GM20431 (cell line): ENCODE data around the gene CBLB.

Experiments used
- in situ Hi-C: fragments of 300-500 bp; cut with MseI, MboI; formaldehyde crosslinking; loops from one replicate; pipeline ENCODE4 v1.15.0; 2020; ENCODE audit warnings: low sequenced_read_pairs; ENCODE audit not compliant: unreplicated experiment

Gene CBLB

GRCh38 chr3:105877336-105877910 is 8.6 kb upstream of the CBLB start:
- in situ Hi-C loops: no loop called here

GRCh38 chr3:105876780-105877327 is 8.0 kb upstream of the CBLB start:
- in situ Hi-C loops: no loop called here

GRCh38 chr3:105869861-105870755 is 1.3 kb upstream of the CBLB start:
- in situ Hi-C loops: no loop called here

- in situ Hi-C loops: no loop called here
These were observed 670 bp upstream of the CBLB start for GRCh38 chr3:105869531-105869833.

DNA sequence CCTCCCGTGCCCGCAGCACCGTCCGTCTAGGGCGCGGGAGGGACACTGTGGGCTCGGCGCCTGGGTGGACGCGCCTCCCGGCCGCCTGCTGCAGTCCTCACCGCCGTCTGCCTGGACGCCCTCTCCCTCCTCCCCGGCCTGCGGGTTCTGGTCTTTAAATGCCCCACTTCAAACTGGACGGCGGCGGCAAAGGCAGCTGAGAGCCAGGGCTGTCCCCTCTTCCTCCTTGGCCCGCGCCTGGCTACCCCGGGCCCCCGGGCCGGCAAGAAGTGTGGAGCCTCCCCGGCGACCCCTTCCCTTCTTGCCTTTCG is 426 bp downstream of the CBLB start:
- in situ Hi-C loops: no loop called here

- in situ Hi-C loops: no loop called here
These were observed 941 bp downstream of the CBLB start for GRCh38 chr3:105867712-105868430.

DNA sequence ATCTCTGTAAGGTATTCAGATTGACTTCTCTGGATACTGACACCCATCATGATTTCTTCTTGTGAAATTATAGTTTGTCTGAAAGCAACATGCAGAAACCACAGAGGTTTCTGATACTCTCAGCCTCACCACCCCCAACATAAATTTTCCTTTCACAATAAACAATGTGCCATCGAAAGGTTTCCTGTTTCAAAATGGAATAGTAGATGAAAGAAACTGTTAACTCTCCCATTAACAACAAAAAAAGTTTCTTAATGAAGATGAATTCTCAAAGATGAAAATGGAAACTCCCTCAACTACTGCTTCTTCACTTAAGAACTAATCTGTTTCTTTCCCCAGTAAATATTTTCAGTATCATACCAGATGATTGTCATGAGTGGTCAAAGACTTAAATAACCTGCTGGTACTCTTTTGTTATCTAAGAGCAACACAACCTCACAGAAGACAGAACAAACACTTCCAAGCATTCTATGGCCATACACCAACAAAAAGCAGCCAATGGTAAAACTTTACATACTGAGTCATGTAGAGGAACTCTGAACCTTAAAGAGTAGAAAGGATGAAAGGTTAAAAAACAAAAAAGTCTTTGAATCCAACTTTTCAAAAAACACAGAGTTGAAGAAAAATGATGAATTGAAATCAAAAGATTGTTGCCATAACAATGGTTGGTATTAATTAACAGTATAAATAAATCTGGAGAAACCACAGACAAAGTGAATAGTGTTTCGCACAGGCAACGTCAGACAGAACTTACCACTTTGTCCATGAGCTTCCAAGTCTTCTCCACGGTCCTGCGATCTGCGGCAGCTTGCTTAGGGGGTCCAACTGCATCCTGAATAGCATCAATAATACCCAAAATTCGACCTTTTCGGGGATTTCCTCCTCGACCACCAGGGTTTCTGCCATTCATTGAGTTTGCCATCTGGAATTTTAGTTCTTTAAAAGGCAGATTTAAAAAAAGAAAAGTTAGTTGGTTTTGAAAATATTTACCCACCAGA is 1.9 kb downstream of the CBLB start:
- in situ Hi-C loops: no loop called here

GRCh38 chr3:105865867-105866350 is 2.9 kb downstream of the CBLB start:
- in situ Hi-C loops: no loop called here

DNA sequence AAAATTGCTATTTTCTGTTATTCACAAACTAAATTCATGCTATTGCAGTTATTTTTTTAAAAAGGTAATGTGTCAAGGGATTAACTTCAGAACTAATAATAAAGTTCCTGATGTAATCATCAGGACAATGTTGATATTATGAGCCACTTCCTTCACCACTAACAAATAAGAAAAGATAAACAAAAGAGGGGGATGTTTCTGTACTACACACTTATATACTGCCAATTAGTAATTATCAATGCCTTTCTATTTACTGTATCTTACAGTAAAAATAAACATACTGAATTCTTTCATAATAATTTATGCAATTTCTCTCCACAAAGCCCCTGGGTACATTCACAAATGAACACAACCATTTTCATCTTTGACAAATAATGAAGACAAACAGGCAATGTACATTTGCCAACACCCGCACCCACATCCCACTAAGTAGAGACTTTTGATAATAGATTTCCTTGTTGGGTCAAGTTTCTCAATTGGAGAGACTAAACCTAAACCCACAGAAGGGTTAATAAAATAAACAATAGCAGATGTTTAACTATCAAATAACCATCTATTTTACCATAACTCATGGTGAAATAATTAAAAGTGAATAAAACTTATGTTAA is 3.7 kb downstream of the CBLB start:
- in situ Hi-C loops: no loop called here

- in situ Hi-C loops: no loop called here
These were observed 4.6 kb downstream of the CBLB start for GRCh38 chr3:105864212-105864611.

DNA sequence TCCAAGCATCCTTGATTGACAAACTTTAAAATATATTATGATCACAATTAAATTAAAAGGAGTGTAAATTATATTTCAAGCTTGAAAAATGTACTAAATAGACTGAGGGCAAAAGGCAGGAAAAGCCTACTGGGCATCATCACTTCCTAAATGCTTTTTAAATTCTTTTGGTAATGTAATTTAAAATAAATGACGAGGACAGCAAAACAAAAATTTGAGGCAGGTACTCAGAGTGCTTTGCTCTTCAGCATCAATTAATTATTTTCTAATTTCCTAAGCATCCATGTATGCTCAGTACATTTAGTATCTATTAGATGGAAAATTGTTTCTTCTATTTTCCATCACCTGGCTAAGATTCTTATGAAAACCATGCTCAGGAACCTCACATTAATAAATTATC is 5.2 kb downstream of the CBLB start:
- in situ Hi-C loops: no loop called here

DNA sequence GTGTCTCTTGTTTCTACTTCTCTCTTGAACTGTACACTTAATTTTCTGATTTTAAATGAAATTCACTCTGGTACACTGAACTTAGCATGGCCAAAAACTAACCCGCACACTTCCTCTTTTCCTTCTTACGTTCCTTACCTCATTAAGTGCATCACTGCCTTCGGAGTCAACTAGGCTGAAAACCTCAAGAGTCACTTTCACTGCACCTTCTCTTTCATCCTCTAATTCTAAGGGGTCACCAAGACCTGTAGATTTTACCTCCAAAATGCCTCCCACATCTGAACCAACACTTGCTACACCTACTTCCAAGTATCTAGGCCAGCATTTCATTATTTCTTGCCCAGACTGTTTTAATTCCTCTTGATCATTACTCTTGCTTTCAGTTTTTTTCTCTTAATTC is 6.6 kb downstream of the CBLB start:
- in situ Hi-C loops: no loop called here

DNA sequence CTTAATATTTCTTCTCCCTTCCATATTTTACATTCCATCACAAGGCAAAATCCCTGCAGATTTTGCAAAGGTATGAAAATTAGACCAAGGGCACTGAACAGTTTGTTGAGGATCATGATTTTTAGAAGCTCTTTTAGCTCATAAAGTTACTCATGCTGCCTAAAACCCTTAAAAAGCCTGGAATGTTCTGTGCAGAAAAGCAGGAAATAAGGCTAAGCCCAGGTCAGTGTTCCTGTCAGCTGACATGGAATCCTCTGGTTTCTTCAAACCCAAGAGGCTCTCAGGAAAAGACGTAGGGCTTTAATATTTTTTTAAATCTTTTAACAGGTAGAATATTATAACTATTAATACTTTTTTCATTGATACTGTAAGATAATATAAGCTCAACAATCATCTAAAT is 8.2 kb downstream of the CBLB start:
- in situ Hi-C loops: no loop called here

DNA sequence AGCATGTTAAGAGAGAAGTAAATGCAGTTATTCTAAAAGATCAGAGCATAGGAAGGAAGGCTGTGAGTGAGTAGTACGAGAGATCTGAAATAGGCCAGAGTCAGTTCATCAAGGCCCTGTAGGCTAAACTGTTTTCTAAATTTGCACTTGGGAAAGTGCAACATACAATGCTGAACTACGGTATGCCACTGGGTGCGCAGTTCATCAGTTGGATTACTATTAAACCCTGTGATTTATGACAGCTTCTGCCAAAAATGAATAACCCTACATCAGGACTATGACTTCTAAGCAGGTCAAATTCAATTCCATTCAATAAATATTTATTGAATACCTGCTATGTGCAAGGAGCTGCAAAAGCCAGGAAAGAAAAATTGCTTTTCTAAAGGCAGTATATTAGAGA is 10.8 kb downstream of the CBLB start:
- in situ Hi-C loops: no loop called here

GRCh38 chr3:105857601-105858000 is 11.2 kb downstream of the CBLB start:
- in situ Hi-C loops: no loop called here

DNA sequence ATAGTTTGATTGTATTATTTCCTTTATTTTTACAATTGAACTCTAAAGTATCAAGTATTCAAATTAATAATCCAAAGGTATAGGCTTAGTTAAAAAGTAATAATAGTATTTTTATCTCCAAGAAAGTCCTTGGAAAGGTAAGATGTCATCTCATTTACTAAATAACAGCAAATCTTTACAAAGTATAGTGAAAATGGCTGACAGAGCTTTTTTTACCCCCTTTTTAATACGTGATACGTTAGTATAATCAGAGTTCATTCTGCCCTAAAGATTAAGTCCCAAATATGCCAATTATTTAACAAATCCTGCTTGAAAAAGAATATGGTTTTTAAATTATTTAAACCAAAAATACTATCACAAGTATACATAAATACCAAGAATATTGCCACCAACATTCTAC is 12.2 kb downstream of the CBLB start:
- in situ Hi-C loops: no loop called here

DNA sequence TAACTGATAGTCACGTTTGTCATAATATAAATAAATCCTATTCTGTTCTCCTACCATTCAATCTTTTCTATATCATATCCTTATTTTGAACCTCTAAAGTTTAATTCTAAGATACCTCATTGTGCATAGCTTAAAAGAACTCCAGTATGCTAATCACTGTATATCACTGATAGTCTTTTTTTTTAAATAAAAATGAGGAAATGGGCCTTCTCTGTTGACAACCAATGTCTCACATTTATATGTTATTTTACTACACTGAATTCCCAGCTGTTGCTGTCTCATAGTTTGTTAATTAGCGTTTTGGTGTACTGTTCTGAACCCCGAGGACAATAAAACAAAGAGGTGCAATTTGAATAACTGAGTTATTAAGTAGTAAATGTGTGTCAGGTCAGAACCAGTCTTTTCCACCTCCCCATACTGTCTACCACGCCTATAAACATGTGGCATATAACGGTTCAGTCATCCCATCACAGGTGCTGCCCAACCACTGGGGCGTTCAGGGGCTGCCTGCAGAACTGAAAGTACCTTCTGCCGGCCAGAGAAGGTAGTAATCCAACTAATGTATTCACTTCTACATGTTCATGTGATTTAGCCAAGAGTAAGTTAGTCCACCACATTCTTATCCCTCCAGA is 14.9 kb downstream of the CBLB start:
- in situ Hi-C loops: no loop called here

DNA sequence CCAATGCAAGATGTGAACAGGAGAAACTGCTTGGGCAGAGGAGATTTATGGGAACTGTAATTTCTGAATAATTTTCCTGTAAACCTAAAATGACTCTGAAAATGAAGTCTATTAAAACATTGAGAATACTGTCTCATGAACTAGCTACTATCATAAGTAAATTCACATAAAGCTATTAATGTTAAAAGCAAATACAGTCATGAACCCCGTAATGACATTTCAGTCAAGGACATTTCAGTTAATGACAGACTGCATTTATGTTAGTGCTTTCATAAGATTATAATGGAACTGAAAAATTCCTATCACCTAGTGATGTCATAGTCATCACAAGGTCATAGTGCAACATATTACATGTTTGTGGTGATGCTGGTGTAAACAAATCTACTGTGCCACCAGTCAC is 17.2 kb downstream of the CBLB start:
- in situ Hi-C loops: no loop called here

DNA sequence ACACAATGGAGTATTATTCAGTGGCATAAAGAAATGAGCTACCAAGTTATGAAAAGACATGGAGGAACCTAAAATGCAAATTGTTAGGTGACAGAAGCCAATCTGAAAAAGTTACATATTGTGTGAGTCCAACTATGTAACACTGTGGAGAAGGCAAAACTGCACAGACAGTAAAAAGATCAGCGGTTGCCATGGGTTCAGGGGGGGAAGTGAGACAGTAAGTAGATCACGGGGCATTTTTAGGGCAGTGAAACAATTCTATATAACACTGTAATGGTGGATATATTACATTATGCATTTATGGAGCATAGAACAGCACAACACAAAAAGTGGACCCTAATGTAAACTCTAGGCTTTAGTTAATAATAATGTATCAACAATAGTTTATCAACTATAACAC is 17.6 kb downstream of the CBLB start:
- in situ Hi-C loops: no loop called here
